ENCODE measurements around the gene MCRS1.

DNA sequence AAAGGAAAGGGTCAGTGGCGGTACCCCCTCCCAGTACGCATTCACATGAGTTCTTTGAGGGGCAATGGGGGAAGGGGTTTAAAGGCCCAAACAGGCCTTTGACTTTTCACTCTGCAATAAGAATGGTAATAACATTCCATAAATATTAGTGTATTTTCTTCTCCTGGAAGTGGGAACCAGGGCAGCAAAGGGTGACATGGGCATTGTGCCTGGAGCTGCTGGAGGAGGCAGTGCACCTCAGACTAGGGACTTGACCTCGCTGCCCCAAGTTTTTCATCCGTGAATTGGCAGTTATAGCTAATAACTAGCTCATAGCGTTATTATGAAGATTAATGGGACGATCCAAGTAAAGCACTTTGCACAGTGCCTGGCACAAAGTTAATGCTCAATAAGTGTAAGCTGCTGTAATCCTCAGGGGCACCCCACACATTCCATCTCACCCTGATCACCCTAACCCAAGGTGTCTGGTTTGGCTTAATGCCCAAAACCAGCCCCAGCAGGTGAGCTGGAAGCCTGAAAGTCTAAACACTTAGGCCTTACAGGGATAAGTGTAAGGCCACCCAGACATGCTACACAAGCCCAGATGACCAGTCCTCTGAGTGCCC lies 31.9 kb downstream of the MCRS1 start:
- TF ChIP-seq, protein P1, sequence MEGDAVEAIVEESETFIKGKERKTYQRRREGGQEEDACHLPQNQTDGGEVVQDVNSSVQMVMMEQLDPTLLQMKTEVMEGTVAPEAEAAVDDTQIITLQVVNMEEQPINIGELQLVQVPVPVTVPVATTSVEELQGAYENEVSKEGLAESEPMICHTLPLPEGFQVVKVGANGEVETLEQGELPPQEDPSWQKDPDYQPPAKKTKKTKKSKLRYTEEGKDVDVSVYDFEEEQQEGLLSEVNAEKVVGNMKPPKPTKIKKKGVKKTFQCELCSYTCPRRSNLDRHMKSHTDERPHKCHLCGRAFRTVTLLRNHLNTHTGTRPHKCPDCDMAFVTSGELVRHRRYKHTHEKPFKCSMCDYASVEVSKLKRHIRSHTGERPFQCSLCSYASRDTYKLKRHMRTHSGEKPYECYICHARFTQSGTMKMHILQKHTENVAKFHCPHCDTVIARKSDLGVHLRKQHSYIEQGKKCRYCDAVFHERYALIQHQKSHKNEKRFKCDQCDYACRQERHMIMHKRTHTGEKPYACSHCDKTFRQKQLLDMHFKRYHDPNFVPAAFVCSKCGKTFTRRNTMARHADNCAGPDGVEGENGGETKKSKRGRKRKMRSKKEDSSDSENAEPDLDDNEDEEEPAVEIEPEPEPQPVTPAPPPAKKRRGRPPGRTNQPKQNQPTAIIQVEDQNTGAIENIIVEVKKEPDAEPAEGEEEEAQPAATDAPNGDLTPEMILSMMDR (conservative IDR thresholded peaks at IDR 0.05; ENCODE audit: low read depth, low read length), result no peak
- TF ChIP-seq EZH2phosphoT487 (IDR thresholded peaks at IDR 0.05; ENCODE audit: borderline replicate concordance, low read length), result no peak
- TF ChIP-seq EZH2 (IDR thresholded peaks at IDR 0.05; ENCODE audit: low read length, unreplicated experiment), result no peak

Measured in PC-3 (cell line).